ENCODE data around the gene SBF2. TPM values are rescaled to one million over a fixed set of nuclear protein-coding genes. Genes with fewer than 3 reads are reported as not detected.

The SBF2 gene
- total RNA-seq, 1 donor: 61.2 TPM

DNA sequence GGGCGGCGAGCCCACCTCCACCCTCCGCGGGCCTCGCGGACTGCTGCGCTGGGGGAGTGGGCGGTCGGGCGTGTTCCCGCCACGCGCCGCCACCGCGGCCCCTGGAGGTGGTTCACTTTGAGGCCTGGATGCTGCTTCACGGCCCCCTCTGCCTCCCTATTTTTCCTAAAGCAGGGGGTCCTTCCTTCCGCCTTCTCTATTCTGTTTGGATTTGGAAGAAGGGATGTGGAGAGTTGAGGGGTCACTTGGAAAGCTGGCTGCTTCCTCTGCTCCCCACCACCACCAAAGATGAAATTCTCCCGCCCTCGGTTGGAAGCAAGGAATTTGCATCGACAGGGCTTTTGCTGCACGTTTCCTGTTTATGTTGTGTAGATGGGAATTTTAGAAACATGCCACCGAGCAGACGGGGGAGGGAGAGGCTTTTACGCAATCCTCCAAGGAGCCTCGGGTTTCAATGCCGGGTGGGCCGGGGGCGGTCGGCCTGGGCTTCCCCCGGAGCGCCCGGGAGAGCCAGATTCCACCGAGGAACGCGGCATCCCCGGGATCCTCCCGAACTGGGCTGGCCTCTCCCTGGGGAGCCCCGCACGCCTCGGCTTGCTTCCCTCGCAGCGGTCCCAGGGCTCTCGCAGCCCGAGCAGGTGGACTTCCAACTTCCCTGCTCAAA, 403 bp upstream of the SBF2 start:
- Histone ChIP-seq H3K79me2 (ENCODE audit: insufficient read depth, low read length) (peaks cover 45% of the 10 kb centered on the region), H3K4me3 (ENCODE audit: insufficient read depth, low read length) (peak overlapping the region; percentile 91), H2AFZ (ENCODE audit: low read length) (peak overlapping the region; percentile 91)

DNA sequence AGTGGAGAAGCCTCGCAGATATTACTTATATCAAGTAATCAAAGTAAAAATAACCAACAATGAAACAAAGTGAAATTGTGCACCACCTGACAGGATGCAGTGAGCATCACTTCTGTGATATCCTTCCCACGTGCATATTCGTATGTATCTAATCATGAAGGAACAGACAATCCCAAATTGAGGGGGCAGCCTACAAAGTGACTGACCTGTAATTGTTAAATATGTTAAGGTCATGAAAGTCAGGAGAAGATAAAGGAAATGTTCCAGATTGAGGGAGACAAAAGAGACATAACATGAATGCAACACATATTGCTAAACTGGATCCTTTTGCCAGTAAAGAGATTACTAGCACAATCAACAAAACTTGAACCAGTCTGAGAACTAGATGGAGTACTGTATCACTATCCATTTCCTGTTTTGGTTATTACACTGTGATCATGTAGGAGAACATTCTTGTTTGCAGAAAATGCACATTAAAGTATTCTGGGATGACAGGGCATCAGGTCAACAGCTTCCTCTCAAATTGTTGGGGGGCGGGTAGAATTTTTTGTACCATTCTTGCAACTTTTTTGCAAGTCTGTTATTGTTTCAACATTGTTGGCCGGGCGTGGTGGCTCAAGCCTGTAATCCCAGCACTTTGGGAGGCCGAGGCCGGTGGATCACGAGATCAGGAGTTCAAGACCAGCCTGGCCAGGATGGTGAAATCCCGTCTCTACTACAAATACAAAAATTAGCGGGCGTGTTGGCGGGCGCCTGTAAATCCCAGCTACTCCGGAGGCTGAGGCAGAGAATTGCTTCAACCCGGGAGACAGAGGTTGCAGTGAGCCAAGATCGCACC, 2.0 kb downstream of the SBF2 start:
- peak; percentile 56 for DNase-seq (ENCODE audit: insufficient read length, low spot score, missing footprints)
- H3K4me2 ChIP-seq (ENCODE audit: insufficient read depth, low read length): peak overlapping the region; percentile 99
- H3K9me3 ChIP-seq (ENCODE audit: low read depth, low read length): no peaks in the 10 kb centered on the region
- peaks cover 3% of the 10 kb centered on the region for H3K36me3 ChIP-seq (ENCODE audit: insufficient read depth, low read length)
- H4K20me1 ChIP-seq (ENCODE audit: insufficient read depth, low read length): peaks cover 34% of the 10 kb centered on the region
- peaks cover 21% of the 10 kb centered on the region for H3K4me1 ChIP-seq (ENCODE audit: insufficient read depth, low read length)
- TF ChIP-seq, protein P1, sequence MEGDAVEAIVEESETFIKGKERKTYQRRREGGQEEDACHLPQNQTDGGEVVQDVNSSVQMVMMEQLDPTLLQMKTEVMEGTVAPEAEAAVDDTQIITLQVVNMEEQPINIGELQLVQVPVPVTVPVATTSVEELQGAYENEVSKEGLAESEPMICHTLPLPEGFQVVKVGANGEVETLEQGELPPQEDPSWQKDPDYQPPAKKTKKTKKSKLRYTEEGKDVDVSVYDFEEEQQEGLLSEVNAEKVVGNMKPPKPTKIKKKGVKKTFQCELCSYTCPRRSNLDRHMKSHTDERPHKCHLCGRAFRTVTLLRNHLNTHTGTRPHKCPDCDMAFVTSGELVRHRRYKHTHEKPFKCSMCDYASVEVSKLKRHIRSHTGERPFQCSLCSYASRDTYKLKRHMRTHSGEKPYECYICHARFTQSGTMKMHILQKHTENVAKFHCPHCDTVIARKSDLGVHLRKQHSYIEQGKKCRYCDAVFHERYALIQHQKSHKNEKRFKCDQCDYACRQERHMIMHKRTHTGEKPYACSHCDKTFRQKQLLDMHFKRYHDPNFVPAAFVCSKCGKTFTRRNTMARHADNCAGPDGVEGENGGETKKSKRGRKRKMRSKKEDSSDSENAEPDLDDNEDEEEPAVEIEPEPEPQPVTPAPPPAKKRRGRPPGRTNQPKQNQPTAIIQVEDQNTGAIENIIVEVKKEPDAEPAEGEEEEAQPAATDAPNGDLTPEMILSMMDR (IDR thresholded peaks at IDR 0.05; ENCODE audit: extremely low read depth, low read depth, low read length): no peak
- peaks cover 69% of the 10 kb centered on the region for H3K79me2 ChIP-seq (ENCODE audit: insufficient read depth, low read length)
- no peak overlapping the region for H2AFZ ChIP-seq (ENCODE audit: low read length)
- H3K4me3 ChIP-seq (ENCODE audit: insufficient read depth, low read length): no peak overlapping the region
- H3K27me3 ChIP-seq (ENCODE audit: insufficient read depth, low read length): no peaks in the 10 kb centered on the region
- H3K27ac ChIP-seq (ENCODE audit: low read depth, low read length): peak overlapping the region; percentile 93

More for the DNA sequence above, 403 bp upstream of the SBF2 start:
- Histone ChIP-seq H3K4me1 (ENCODE audit: insufficient read depth, low read length) (peaks cover 21% of the 10 kb centered on the region), H3K27me3 (ENCODE audit: insufficient read depth, low read length) (no peaks in the 10 kb centered on the region), H3K27ac (ENCODE audit: low read depth, low read length) (peak overlapping the region; percentile 93), H3K4me2 (ENCODE audit: insufficient read depth, low read length) (peak overlapping the region; percentile 99), H4K20me1 (ENCODE audit: insufficient read depth, low read length) (peaks cover 13% of the 10 kb centered on the region), H3K9me3 (ENCODE audit: low read depth, low read length) (no peaks in the 10 kb centered on the region), H3K36me3 (ENCODE audit: insufficient read depth, low read length) (peaks cover 3% of the 10 kb centered on the region)
- TF ChIP-seq, protein P1 (IDR thresholded peaks at IDR 0.05; ENCODE audit: extremely low read depth, low read depth, low read length): no peak
- peak; percentile 82 for DNase-seq (ENCODE audit: insufficient read length, low spot score, missing footprints)

DNA sequence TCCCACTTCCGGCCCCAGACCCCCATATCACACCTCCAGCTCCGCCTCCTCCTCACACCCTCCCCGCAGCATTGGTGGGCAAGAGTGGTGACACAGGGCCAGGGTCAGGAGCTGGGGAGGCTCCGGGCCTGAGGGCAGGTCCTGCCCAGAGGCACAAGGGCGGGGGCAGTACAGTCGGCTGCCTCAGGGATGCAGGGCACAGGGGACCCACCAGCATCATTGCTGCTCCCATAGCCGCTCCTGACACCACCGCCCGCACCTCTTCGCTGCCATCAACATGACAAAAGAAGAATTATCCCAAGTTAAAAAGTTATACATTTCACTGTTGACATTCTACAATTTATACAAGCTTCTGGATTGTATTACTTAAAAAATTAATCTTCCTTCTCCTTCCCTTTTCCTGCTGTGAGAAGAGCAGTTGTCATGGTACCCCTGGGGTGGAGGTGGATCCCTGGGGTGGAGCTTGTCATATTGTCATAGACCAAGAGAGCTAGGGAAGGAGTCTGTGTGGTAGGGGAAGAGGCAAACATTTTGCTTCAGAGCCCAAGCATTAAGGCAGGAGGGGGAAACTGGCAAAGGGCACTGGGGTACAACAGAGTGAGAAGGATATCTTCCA, 4.1 kb downstream of the SBF2 start:
- Histone ChIP-seq H3K79me2 (ENCODE audit: insufficient read depth, low read length) (peaks cover 89% of the 10 kb centered on the region), H3K27me3 (ENCODE audit: insufficient read depth, low read length) (no peaks in the 10 kb centered on the region), H2AFZ (ENCODE audit: low read length) (no peak overlapping the region), H3K4me2 (ENCODE audit: insufficient read depth, low read length) (no peak overlapping the region), H3K4me3 (ENCODE audit: insufficient read depth, low read length) (no peak overlapping the region), H3K9me3 (ENCODE audit: low read depth, low read length) (no peaks in the 10 kb centered on the region), H3K4me1 (ENCODE audit: insufficient read depth, low read length) (peaks cover 22% of the 10 kb centered on the region), H3K36me3 (ENCODE audit: insufficient read depth, low read length) (peaks cover 3% of the 10 kb centered on the region), H4K20me1 (ENCODE audit: insufficient read depth, low read length) (peaks cover 34% of the 10 kb centered on the region), H3K27ac (ENCODE audit: low read depth, low read length) (no peak overlapping the region)
- no peak for DNase-seq (ENCODE audit: insufficient read length, low spot score, missing footprints)
- TF ChIP-seq, protein P1 (IDR thresholded peaks at IDR 0.05; ENCODE audit: extremely low read depth, low read depth, low read length): no peak

All from osteoblast (primary cell).